B cell (primary cell): ENCODE results near the gene CCL17.

Experiments used
- EZH2 ChIP-seq: IDR thresholded peaks from 2 replicates; pipeline ENCODE4 v1.6.1; 2012; ENCODE audit warnings: borderline replicate concordance, low read depth, mild to moderate bottlenecking, moderate library complexity, low read length; ENCODE audit not compliant: insufficient read depth, poor library complexity, severe bottlenecking
- TF ChIP-seq, protein P1 (sequence below): fragments of 200-600 bp; IDR thresholded peaks from one replicate; pipeline ENCODE4 v1.8.0; 2022; ENCODE audit warnings: antibody characterized with exemption, mild to moderate bottlenecking

DNA sequence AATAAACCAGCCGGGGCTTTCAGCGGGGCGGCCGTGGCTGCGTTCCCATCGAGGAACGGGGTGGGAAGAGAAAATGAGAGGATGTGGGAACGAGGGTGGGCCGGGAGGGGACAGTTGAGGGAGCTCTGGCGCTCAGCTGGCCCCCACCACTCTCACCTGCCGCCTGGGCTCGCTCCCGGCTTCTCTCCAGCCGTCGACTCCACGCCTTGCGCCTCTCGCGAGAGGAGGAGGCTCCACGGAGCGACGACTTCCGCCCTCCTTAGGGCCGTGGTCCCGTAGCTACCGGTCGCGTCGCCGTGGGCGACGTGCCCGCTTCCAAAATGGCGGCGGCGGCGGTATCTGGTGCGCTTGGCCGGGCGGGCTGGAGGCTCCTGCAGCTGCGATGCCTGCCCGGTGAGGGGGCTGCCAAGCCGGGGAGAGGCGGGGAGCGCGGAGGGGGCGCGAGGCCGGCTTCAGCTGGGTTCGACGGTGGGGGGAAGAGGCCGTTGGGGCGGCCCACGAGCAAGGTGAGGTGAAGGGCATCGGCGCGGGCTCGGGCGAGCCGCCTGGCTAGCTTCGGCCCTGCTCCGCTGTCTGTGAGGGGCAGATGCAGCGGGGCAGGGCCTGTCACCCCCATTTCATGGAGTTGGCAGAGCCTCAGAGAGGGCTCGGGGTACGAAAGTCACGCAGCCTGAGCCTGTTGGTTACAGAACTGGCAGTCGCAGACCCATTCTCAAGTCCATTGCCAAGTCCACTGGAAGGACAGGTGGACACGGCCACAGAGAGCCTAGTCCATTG, 42.8 kb downstream of the CCL17 start, which contains the start of the genes CIAPIN1 and COQ9:
- TF ChIP-seq, protein P1, sequence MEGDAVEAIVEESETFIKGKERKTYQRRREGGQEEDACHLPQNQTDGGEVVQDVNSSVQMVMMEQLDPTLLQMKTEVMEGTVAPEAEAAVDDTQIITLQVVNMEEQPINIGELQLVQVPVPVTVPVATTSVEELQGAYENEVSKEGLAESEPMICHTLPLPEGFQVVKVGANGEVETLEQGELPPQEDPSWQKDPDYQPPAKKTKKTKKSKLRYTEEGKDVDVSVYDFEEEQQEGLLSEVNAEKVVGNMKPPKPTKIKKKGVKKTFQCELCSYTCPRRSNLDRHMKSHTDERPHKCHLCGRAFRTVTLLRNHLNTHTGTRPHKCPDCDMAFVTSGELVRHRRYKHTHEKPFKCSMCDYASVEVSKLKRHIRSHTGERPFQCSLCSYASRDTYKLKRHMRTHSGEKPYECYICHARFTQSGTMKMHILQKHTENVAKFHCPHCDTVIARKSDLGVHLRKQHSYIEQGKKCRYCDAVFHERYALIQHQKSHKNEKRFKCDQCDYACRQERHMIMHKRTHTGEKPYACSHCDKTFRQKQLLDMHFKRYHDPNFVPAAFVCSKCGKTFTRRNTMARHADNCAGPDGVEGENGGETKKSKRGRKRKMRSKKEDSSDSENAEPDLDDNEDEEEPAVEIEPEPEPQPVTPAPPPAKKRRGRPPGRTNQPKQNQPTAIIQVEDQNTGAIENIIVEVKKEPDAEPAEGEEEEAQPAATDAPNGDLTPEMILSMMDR = no peak
- TF ChIP-seq EZH2 = no peak
